CD4-positive, alpha-beta T cell treated with Interleukin-10 for 1 hour (primary cell): Measurements from ENCODE around the gene PDE2A.

Experiments
- DNase-seq: peaks from one replicate; pipeline ENCODE4 v3.0.0-alpha.2; 2020

Gene PDE2A

DNA sequence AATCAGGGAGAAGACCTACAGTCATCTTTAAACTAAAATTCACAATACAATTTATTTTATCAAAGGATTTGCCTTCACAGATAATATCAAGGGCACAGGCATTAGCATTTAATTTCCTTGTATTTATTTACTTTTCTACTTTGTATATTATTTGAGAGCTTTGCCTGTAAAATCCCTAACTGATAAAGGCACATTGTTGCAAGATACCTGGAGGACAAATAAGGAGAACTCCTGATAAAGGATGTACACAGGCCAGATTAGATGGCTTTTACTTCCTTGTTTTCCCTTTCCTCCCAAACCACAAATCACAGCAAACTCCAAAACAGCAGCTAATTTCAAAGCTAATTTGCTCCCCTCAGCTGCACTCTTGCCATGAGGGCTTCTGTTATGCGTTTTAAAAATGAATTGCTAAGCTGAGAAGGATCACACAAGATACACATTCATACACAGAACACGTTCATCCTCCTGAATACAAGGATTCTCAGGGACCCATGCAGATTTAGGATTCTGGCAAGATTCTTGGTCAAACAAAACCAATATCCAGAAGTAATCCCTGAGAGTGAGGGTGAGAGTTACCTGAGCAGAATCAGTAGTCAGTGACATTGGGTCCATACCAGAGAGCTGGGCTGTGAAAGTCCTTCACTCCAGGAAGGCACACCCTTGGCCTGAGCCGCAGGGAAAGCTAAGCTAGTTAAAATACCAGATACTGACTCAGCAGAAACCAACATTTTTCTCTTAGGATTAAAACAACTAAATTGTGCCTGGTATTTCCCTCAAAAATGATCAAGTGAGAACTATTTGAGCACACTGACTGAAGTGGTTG is 139.6 kb downstream of the PDE2A start:
- no peak for DNase-seq

DNA sequence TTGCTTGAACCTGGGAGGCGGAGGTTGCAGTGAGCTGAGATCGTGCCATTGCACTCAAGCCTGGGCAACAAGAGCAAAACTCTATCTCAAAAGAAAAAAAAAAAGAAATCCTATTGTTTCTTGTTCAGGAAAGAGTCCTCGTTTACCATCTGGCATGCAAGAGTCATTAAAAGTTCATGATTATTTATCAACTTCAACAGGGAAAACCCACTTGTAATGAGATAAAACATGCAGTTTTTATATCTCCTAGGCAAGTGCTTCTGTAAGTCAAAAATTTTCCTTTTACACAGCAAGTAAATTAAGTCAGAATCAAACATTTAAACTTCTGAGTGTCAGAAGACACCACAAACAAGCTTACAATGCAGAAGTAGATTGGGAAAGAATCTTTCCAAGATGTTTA is 145.2 kb downstream of the PDE2A start:
- no peak for DNase-seq

DNA sequence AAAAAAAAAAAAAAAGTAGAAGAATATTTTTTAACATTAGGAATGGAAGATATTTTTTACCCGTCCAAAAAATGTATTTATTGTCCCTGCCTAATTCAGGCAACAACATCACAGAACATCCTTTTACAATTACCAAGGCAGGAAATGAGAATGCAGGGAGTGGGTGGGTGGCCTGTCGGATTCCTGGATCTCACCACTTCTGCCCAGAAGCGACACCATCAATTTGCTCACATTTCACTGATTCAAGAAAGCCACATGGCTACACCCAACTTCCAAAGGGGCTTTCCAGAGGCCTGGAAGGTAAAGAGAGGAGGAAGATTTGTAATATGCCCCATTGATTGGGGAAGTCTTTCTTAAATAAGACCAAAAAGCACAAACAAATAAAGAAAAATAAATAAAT is 146.1 kb downstream of the PDE2A start:
- DNase-seq = no peak
